Activated naive CD4-positive, alpha-beta T cell treated with anti-CD3 and anti-CD28 coated beads for 36 hours (primary cell): ENCODE measurements around the gene PLEKHA5. TPM values are rescaled to one million over a fixed set of nuclear protein-coding genes. Genes with fewer than 3 reads are reported as not detected.

Experiments
- CTCF ChIA-PET: fragments of 350-600 bp; sonication (Branson Sonifier 250); formaldehyde crosslinking; loops from one replicate; lab custom pipeline; 2021; ENCODE audit warnings: antibody characterized with exemption; lab: Charles Lee
- DNase-seq: peaks from one replicate; pipeline ENCODE4 v3.0.0-alpha.2; 2020
- H3K27ac Mint-ChIP-seq: one replicate; pipeline ENCODE4 v1.8.0; 2021; ENCODE audit warnings: mild to moderate bottlenecking, mixed read lengths
- H3K27me3 Mint-ChIP-seq: one replicate; pipeline ENCODE4 v1.8.0; 2021; ENCODE audit warnings: low read depth, mixed read lengths
- H3K36me3 Mint-ChIP-seq: one replicate; pipeline ENCODE4 v1.8.0; 2021; ENCODE audit warnings: low read depth, mixed read lengths
- H3K4me1 Mint-ChIP-seq: one replicate; pipeline ENCODE4 v1.8.0; 2021; ENCODE audit warnings: low read depth, mixed read lengths
- H3K4me3 Mint-ChIP-seq: one replicate; pipeline ENCODE4 v1.8.0; 2021; ENCODE audit warnings: mild to moderate bottlenecking, moderate library complexity, mixed read lengths
- H3K9me3 Mint-ChIP-seq: one replicate; pipeline ENCODE4 v1.8.0; 2021; ENCODE audit warnings: mixed read lengths
- intact Hi-C: fragments of 100-400 bp; cut with micrococcal nuclease; formaldehyde crosslinking; loops from one replicate; pipeline ENCODE4 v1.15.1; 2023
- total RNA-seq, 2 experiments: library from RNA; stranded (reverse); gene quantifications; one replicate each; pipeline ENCODE4 v1.2.3, GENCODE V29; 2021

The PLEKHA5 gene
- total RNA-seq, 2 experiments from 2014 or later: 0.69 to 0.81 TPM

- Mint-ChIP-seq H3K9me3 (no peaks in the 10 kb centered on the region), H3K27ac (no peak overlapping the region), H3K4me3 (no peak overlapping the region), H3K36me3 (no peaks in the 10 kb centered on the region), H3K4me1 (no peaks in the 10 kb centered on the region), H3K27me3 (no peaks in the 10 kb centered on the region)
- DNase-seq: no peak
- intact Hi-C loops: loop anchor here (5.0 to 10.0 kb wide), 2 partner anchors 107 to 465 kb away; no protein-coding TSS in a partner anchor
- CTCF ChIA-PET: no interaction called here
Observed at GRCh38 chr12:19179986-19180385, 50.5 kb downstream of the PLEKHA5 start.

- H3K27me3 Mint-ChIP-seq: no peaks in the 10 kb centered on the region
- no peak overlapping the region for H3K27ac Mint-ChIP-seq
- no peak overlapping the region for H3K4me3 Mint-ChIP-seq
- no peaks in the 10 kb centered on the region for H3K9me3 Mint-ChIP-seq
- intact Hi-C loops: loop anchor here (5.0 to 10.0 kb wide), 2 partner anchors 105 to 463 kb away; no protein-coding TSS in a partner anchor
- CTCF ChIA-PET: interaction anchor here (1.1 kb wide), 1 partner anchor 23 kb away, joined by 3 read pairs; no protein-coding TSS in a partner anchor
- no peaks in the 10 kb centered on the region for H3K4me1 Mint-ChIP-seq
- DNase-seq: no peak
- no peaks in the 10 kb centered on the region for H3K36me3 Mint-ChIP-seq
Observed at GRCh38 chr12:19181666-19182426, 52.3 kb downstream of the PLEKHA5 start.

GRCh38 chr12:19183121-19183838 is 53.7 kb downstream of the PLEKHA5 start:
- intact Hi-C loops: loop anchor here (5.0 to 10.0 kb wide), 2 partner anchors 104 to 462 kb away; no protein-coding TSS in a partner anchor

GRCh38 chr12:19185262-19185929 is 55.9 kb downstream of the PLEKHA5 start:
- Mint-ChIP-seq H3K27ac (no peak overlapping the region), H3K36me3 (no peaks in the 10 kb centered on the region), H3K27me3 (no peaks in the 10 kb centered on the region), H3K4me3 (no peak overlapping the region), H3K4me1 (no peaks in the 10 kb centered on the region), H3K9me3 (no peaks in the 10 kb centered on the region)
- DNase-seq: no peak
- intact Hi-C loops: loop anchor here (1.0 to 10.0 kb wide), 2 partner anchors 57 to 459 kb away; no protein-coding TSS in a partner anchor
- CTCF ChIA-PET: interaction anchor here (1.1 to 1.6 kb wide), 3 partner anchors 11 to 184 kb away, joined by 3 to 5 read pairs (median 3); no protein-coding TSS in a partner anchor

More at GRCh38 chr12:19183121-19183838, 53.7 kb downstream of the PLEKHA5 start:
- CTCF ChIA-PET: interaction anchor here (1.2 kb wide), 1 partner anchor 322 kb away, joined by 3 read pairs; no protein-coding TSS in a partner anchor
- Mint-ChIP-seq H3K27ac (no peak overlapping the region), H3K36me3 (no peaks in the 10 kb centered on the region), H3K27me3 (no peaks in the 10 kb centered on the region), H3K4me1 (no peaks in the 10 kb centered on the region), H3K9me3 (no peaks in the 10 kb centered on the region), H3K4me3 (no peak overlapping the region)
- no peak for DNase-seq

GRCh38 chr12:19186722-19187661 is 57.5 kb downstream of the PLEKHA5 start:
- no peaks in the 10 kb centered on the region for H3K9me3 Mint-ChIP-seq
- H3K4me3 Mint-ChIP-seq: no peak overlapping the region
- no peak for DNase-seq
- H3K4me1 Mint-ChIP-seq: no peaks in the 10 kb centered on the region
- CTCF ChIA-PET: interaction anchor here (0.6 to 1.6 kb wide), 13 partner anchors 13 to 759 kb away, joined by 3 to 5 read pairs (median 3); no protein-coding TSS in a partner anchor
- intact Hi-C loops: loop anchor here (1.0 to 10.0 kb wide), 4 partner anchors 326 to 1047 kb away; no protein-coding TSS in a partner anchor
- no peaks in the 10 kb centered on the region for H3K27me3 Mint-ChIP-seq
- no peaks in the 10 kb centered on the region for H3K36me3 Mint-ChIP-seq
- no peak overlapping the region for H3K27ac Mint-ChIP-seq

GRCh38 chr12:19189522-19189921 is 60.0 kb downstream of the PLEKHA5 start:
- H3K27ac Mint-ChIP-seq: no peak overlapping the region
- intact Hi-C loops: loop anchor here (10.0 kb wide), 1 partner anchor 455 kb away; no protein-coding TSS in a partner anchor
- DNase-seq: no peak
- no peaks in the 10 kb centered on the region for H3K27me3 Mint-ChIP-seq
- H3K4me1 Mint-ChIP-seq: no peaks in the 10 kb centered on the region
- CTCF ChIA-PET: no interaction called here
- no peaks in the 10 kb centered on the region for H3K9me3 Mint-ChIP-seq
- H3K36me3 Mint-ChIP-seq: no peaks in the 10 kb centered on the region
- no peak overlapping the region for H3K4me3 Mint-ChIP-seq

- CTCF ChIA-PET: no interaction called here
- Mint-ChIP-seq H3K9me3 (no peaks in the 10 kb centered on the region), H3K27ac (no peak overlapping the region), H3K36me3 (no peaks in the 10 kb centered on the region), H3K27me3 (no peaks in the 10 kb centered on the region), H3K4me3 (no peak overlapping the region), H3K4me1 (no peaks in the 10 kb centered on the region)
- no peak for DNase-seq
- intact Hi-C loops: no loop called here
Observed at GRCh38 chr12:19190292-19191031, 60.9 kb downstream of the PLEKHA5 start.

- no peak for DNase-seq
- CTCF ChIA-PET: interaction anchor here (0.6 kb wide), 1 partner anchor 68 kb away, joined by 3 read pairs; no protein-coding TSS in a partner anchor
- Mint-ChIP-seq H3K27ac (no peak overlapping the region), H3K4me1 (no peaks in the 10 kb centered on the region), H3K9me3 (no peaks in the 10 kb centered on the region), H3K27me3 (no peaks in the 10 kb centered on the region), H3K36me3 (no peaks in the 10 kb centered on the region), H3K4me3 (no peak overlapping the region)
- intact Hi-C loops: no loop called here
Observed at GRCh38 chr12:19191089-19191488, 61.6 kb downstream of the PLEKHA5 start.

GRCh38 chr12:19191563-19191962 is 62.0 kb downstream of the PLEKHA5 start:
- Mint-ChIP-seq H3K27ac (no peak overlapping the region), H3K9me3 (no peaks in the 10 kb centered on the region), H3K27me3 (no peaks in the 10 kb centered on the region), H3K4me1 (no peaks in the 10 kb centered on the region), H3K36me3 (no peaks in the 10 kb centered on the region), H3K4me3 (no peak overlapping the region)
- intact Hi-C loops: no loop called here
- CTCF ChIA-PET: interaction anchor here (0.6 kb wide), 1 partner anchor 67 kb away, joined by 3 read pairs; no protein-coding TSS in a partner anchor
- DNase-seq: no peak

GRCh38 chr12:19192710-19193109 is 63.2 kb downstream of the PLEKHA5 start:
- Mint-ChIP-seq H3K36me3 (no peaks in the 10 kb centered on the region), H3K4me3 (no peak overlapping the region), H3K4me1 (no peaks in the 10 kb centered on the region), H3K27ac (no peak overlapping the region), H3K27me3 (no peaks in the 10 kb centered on the region), H3K9me3 (no peaks in the 10 kb centered on the region)
- DNase-seq: no peak
- CTCF ChIA-PET: no interaction called here
- intact Hi-C loops: no loop called here
